ENCODE measurements around the gene GPR173.
A peak's percentile ranks its signal among the peaks of the same experiment; 100 is the strongest.

The GPR173 gene

GRCh38 chrX:53047228-53047627 lies 1.4 kb upstream of the GPR173 start:
- no peaks in the 10 kb centered on the region for H3K9me3 ChIP-seq (ENCODE audit: insufficient read depth, low read length, severe bottlenecking)
- TF ChIP-seq, protein P1, sequence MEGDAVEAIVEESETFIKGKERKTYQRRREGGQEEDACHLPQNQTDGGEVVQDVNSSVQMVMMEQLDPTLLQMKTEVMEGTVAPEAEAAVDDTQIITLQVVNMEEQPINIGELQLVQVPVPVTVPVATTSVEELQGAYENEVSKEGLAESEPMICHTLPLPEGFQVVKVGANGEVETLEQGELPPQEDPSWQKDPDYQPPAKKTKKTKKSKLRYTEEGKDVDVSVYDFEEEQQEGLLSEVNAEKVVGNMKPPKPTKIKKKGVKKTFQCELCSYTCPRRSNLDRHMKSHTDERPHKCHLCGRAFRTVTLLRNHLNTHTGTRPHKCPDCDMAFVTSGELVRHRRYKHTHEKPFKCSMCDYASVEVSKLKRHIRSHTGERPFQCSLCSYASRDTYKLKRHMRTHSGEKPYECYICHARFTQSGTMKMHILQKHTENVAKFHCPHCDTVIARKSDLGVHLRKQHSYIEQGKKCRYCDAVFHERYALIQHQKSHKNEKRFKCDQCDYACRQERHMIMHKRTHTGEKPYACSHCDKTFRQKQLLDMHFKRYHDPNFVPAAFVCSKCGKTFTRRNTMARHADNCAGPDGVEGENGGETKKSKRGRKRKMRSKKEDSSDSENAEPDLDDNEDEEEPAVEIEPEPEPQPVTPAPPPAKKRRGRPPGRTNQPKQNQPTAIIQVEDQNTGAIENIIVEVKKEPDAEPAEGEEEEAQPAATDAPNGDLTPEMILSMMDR (IDR thresholded peaks at IDR 0.05; ENCODE audit: borderline replicate concordance, extremely low read depth, low read length, poor library complexity, severe bottlenecking): peak; percentile 17
- TF ChIP-seq EZH2 (IDR thresholded peaks at IDR 0.05; ENCODE audit: borderline replicate concordance, low read depth, low read length, severe bottlenecking): no peak
- no peaks in the 10 kb centered on the region for H3K79me2 ChIP-seq (ENCODE audit: insufficient read depth, low read length)
- no peak overlapping the region for H3K9ac ChIP-seq (ENCODE audit: low read depth, low read length)
- DNase-seq (no peak), ATAC-seq (ENCODE audit: insufficient read depth, low read depth) (no peak)
- H3K27ac ChIP-seq (ENCODE audit: low read length): no peak overlapping the region
- H2AFZ ChIP-seq (ENCODE audit: low read depth, low read length): no peak overlapping the region
- H3K36me3 ChIP-seq (ENCODE audit: insufficient read depth, low read length): no peaks in the 10 kb centered on the region
- H4K20me1 ChIP-seq (ENCODE audit: insufficient read depth, low read length): no peaks in the 10 kb centered on the region
- H3K4me1 ChIP-seq (ENCODE audit: insufficient read depth, low read length): no peaks in the 10 kb centered on the region
- no peaks in the 10 kb centered on the region for H3K27me3 ChIP-seq (ENCODE audit: insufficient read depth, low read length, poor library complexity)
- H3K4me2 ChIP-seq (ENCODE audit: insufficient read depth, low read length): no peak overlapping the region
- no peak overlapping the region for H3K4me3 ChIP-seq (ENCODE audit: low read depth in 1 of 2, low read length in 2 of 2)

DNA sequence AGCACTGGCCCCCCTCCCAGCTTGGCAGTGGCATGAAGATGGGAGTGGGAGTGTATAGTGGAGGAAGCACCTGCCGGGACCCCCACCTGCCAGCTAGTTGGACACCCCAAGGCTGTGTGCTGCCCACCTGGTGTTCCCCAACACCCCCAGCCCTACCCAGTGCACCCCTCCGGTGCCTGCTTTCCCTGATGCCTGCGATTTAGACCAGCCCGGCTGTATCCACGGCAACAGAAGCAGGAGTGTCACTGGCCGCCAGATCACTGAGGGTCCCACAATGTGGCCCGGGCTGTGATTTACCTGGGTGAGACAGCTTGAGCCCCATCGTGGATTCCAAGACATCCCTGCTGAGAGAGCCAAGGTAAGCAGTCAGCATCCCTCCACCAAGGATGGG lies 533 bp downstream of the GPR173 start:
- H3K27me3 ChIP-seq (ENCODE audit: insufficient read depth, low read length, poor library complexity): no peaks in the 10 kb centered on the region
- ATAC-seq (ENCODE audit: insufficient read depth, low read depth) (no peak), DNase-seq (no peak)
- no peaks in the 10 kb centered on the region for H3K9me3 ChIP-seq (ENCODE audit: insufficient read depth, low read length, severe bottlenecking)
- no peak overlapping the region for H2AFZ ChIP-seq (ENCODE audit: low read depth, low read length)
- no peak overlapping the region for H3K27ac ChIP-seq (ENCODE audit: low read length)
- no peaks in the 10 kb centered on the region for H4K20me1 ChIP-seq (ENCODE audit: insufficient read depth, low read length)
- no peak for TF ChIP-seq EZH2 (IDR thresholded peaks at IDR 0.05; ENCODE audit: borderline replicate concordance, low read depth, low read length, severe bottlenecking)
- TF ChIP-seq, protein P1 (IDR thresholded peaks at IDR 0.05; ENCODE audit: borderline replicate concordance, extremely low read depth, low read length, poor library complexity, severe bottlenecking): no peak
- H3K9ac ChIP-seq (ENCODE audit: low read depth, low read length): no peak overlapping the region
- H3K4me2 ChIP-seq (ENCODE audit: insufficient read depth, low read length): no peak overlapping the region
- no peaks in the 10 kb centered on the region for H3K4me1 ChIP-seq (ENCODE audit: insufficient read depth, low read length)
- no peak overlapping the region for H3K4me3 ChIP-seq (ENCODE audit: low read depth in 1 of 2, low read length in 2 of 2)
- no peaks in the 10 kb centered on the region for H3K79me2 ChIP-seq (ENCODE audit: insufficient read depth, low read length)
- H3K36me3 ChIP-seq (ENCODE audit: insufficient read depth, low read length): no peaks in the 10 kb centered on the region

- no peak for DNase-seq
- H3K27ac ChIP-seq (ENCODE audit: low read length): no peak overlapping the region
- H3K36me3 ChIP-seq (ENCODE audit: insufficient read depth, low read length): no peaks in the 10 kb centered on the region
- H4K20me1 ChIP-seq (ENCODE audit: insufficient read depth, low read length): no peaks in the 10 kb centered on the region
- H3K9ac ChIP-seq (ENCODE audit: low read depth, low read length): no peak overlapping the region
- no peaks in the 10 kb centered on the region for H3K27me3 ChIP-seq (ENCODE audit: insufficient read depth, low read length, poor library complexity)
- TF ChIP-seq EZH2 (IDR thresholded peaks at IDR 0.05; ENCODE audit: borderline replicate concordance, low read depth, low read length, severe bottlenecking): no peak
- TF ChIP-seq, protein P1 (IDR thresholded peaks at IDR 0.05; ENCODE audit: borderline replicate concordance, extremely low read depth, low read length, poor library complexity, severe bottlenecking): no peak
- H3K79me2 ChIP-seq (ENCODE audit: insufficient read depth, low read length): no peaks in the 10 kb centered on the region
- no peak overlapping the region for H3K4me2 ChIP-seq (ENCODE audit: insufficient read depth, low read length)
- no peak overlapping the region for H2AFZ ChIP-seq (ENCODE audit: low read depth, low read length)
- ATAC-seq (ENCODE audit: insufficient read depth, low read depth): no peak
- no peak overlapping the region for H3K4me3 ChIP-seq (ENCODE audit: low read depth in 1 of 2, low read length in 2 of 2)
- no peaks in the 10 kb centered on the region for H3K4me1 ChIP-seq (ENCODE audit: insufficient read depth, low read length)
- no peaks in the 10 kb centered on the region for H3K9me3 ChIP-seq (ENCODE audit: insufficient read depth, low read length, severe bottlenecking)
Observed at GRCh38 chrX:53050841-53051240, 2.3 kb downstream of the GPR173 start.

Data from DND-41 (cell line).